Ovary (tissue), 9 donors: ENCODE measurements around the gene CDK11A. TPM values are rescaled to one million over a fixed set of nuclear protein-coding genes. Genes with fewer than 3 reads are reported as not detected.
A peak's percentile ranks its signal among the peaks of the same experiment; 100 is the strongest.
"Not testable (repeated sequence)": the region's sequence is repeated elsewhere in the genome, so short reads cannot be mapped to it uniquely, and the experiment has no call there.

ENCODE experiments used
- DNase-seq, 5 donors: peaks; one replicate each; pipeline ENCODE4 v3.0.0-alpha.2; 2019 to 2020
- H3K27ac ChIP-seq, 2 donors: fragments of 200-600 bp; one replicate each; pipeline versions ENCODE4 v1.5.1 to v1.8.0; 2019 to 2022
- H3K27me3 ChIP-seq: fragments of 200-600 bp; one replicate; pipeline ENCODE4 v1.8.0; 2022
- H3K36me3 ChIP-seq: fragments of 200-600 bp; sonication (generic); one replicate; pipeline ENCODE4 v1.5.1; 2019
- H3K4me1 ChIP-seq: one replicate; pipeline ENCODE4 v1.8.1; 2013; ENCODE audit warnings: mild to moderate bottlenecking, moderate library complexity; ENCODE audit not compliant: insufficient read depth
- H3K4me3 ChIP-seq: fragments of 200-600 bp; sonication (generic); one replicate; pipeline ENCODE4 v1.5.1; 2017
- H3K9me3 ChIP-seq, 2 donors: fragments of 200-600 bp in 1 of 2; sonication (generic) in 1 of 2; one replicate each; pipeline versions ENCODE4 v1.5.1 to v1.8.1; 2013 to 2019; ENCODE audit warnings: mild to moderate bottlenecking in 1 of 2, moderate library complexity in 1 of 2
- EP300 ChIP-seq: sonication (generic); formaldehyde crosslinking; IDR thresholded peaks from one replicate; pipeline ENCODE4 v1.6.1; 2017; ENCODE audit warnings: antibody characterized with exemption
- POLR2A ChIP-seq: fragments of 450-650 bp; IDR thresholded peaks from one replicate; pipeline ENCODE4 v1.6.1; 2017; ENCODE audit warnings: antibody characterized with exemption, mild to moderate bottlenecking, moderate library complexity
- WGBS, 3 donors: extraction: QIAGEN DNeasy Blood & Tissue Kit in 1 of 3; methylation state at CpG; one replicate each; pipeline versions ENCODE4 v1.1.5 to v1.1.7; 2013 to 2017; 5-methylcytosine and 5-hydroxymethylcytosine counted together
- intact Hi-C, 4 donors: fragments of 100-400 bp; cut with DNase I; formaldehyde crosslinking; loops; one replicate each; pipeline versions ENCODE4 v1.11.0 to v1.15.1; 2022 to 2023
- polyA plus RNA-seq, 2 donors: library from polyadenylated mRNA; stranded (reverse); fragments of 200-250 nt in 1 of 2; fragments of 350-450 nt in 1 of 2; fragmentation: Illumina TruSeq in 1 of 2; extraction: RNeasy Lipid Tissue Mini Kit (QIAGEN cat#74804) in 1 of 2; gene quantifications; one replicate each; pipeline ENCODE4 v1.2.3, GENCODE V29; 2013 to 2014
- total RNA-seq, 7 donors: library from RNA; depleted of rRNA in 2 of 7; stranded (reverse); fragments of >200 nt in 2 of 7; fragmentation: NEBNext Ultra II Directional in 3 of 7; extraction: Animal tissue kit (Norgen Biotek cat#: 25700) in 3 of 7; gene quantifications; one replicate each; pipeline versions ENCODE4 v1.1.0 to v1.2.4, GENCODE V29; 2016 to 2023
- TF ChIP-seq, protein P1 (sequence below), 3 donors: fragments of 450-650 bp in 2 of 3; fragments of 200-600 bp in 1 of 3; IDR thresholded peaks; one replicate each; pipeline versions ENCODE4 v1.5.1 to v1.8.0; 2016 to 2022; ENCODE audit warnings: antibody characterized with exemption in 3 of 3, mild to moderate bottlenecking in 1 of 3
- donor health status: DM: no; HTN: no; CAD: no; lungs with moderate emphysema.
- donor health status: DM: no; HTN: no; CAD: no.
- donor health status: Bipolar disorder and iron deficiency.
- donor health status: DM: yes; HTN: yes; CAD: no.
- donor health status: DM: no; HTN: no; CAD: no.
- donor health status: DM: yes; HTN: yes; CAD: no.

Gene CDK11A
- total and polyA plus RNA-seq, 9 donors, result 16.7 to 51.3 (median 28.6) TPM

DNA sequence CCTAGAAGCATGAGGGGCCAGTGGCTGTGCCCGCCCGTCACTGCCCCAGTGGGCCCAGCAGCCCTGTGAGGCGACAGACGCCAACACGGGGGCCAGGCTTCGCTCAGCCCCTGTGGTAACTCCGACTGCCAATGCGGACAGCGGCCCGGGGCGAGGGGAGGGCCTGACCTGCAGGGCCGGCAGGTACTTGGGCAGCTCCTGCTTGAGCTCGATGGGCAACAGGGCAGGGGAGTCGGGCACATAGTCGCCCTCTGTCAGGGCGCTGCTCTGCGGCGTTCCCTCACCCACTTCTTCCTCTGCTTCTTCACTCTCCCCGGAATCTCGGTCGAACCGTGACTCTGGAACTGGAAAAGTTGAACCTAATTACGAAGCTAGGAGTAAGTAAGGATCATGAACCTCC lies 16.9 kb downstream of the CDK11A start:
- H3K4me3 ChIP-seq, intact Hi-C loops, H3K27me3 ChIP-seq, H3K4me1 ChIP-seq, H3K9me3 ChIP-seq, H3K36me3 ChIP-seq, H3K27ac ChIP-seq: not testable (repeated sequence)
- DNase-seq, result peak in 1 of 5 donors; percentile 8
- WGBS, 3 donors, result 92% methylated on average over 10 of the region's 23 CpGs; no CpG with 5 or more reads in 2 of the 3 donors

- H3K27ac ChIP-seq, H3K36me3 ChIP-seq, H3K27me3 ChIP-seq, H3K4me1 ChIP-seq, intact Hi-C loops, H3K4me3 ChIP-seq, DNase-seq, H3K9me3 ChIP-seq: not testable (repeated sequence)
- WGBS, 3 donors, result 40 to 93% (median 87%) methylated on average over 1 to 6 of the region's 10 CpGs
These were observed 18.5 kb downstream of the CDK11A start for GRCh38 chr1:1705623-1706022.

- 84 to 88% (median 87%) methylated on average over 26 to 27 of the region's 27 CpGs for WGBS, 3 donors
- H3K27me3 ChIP-seq, intact Hi-C loops, H3K36me3 ChIP-seq, H3K27ac ChIP-seq, H3K4me3 ChIP-seq, H3K9me3 ChIP-seq, H3K4me1 ChIP-seq: not testable (repeated sequence)
- peak in 2 of 5 donors; percentile 18 to 22 for DNase-seq
These were observed 19.7 kb downstream of the CDK11A start for GRCh38 chr1:1704284-1704957.

DNA sequence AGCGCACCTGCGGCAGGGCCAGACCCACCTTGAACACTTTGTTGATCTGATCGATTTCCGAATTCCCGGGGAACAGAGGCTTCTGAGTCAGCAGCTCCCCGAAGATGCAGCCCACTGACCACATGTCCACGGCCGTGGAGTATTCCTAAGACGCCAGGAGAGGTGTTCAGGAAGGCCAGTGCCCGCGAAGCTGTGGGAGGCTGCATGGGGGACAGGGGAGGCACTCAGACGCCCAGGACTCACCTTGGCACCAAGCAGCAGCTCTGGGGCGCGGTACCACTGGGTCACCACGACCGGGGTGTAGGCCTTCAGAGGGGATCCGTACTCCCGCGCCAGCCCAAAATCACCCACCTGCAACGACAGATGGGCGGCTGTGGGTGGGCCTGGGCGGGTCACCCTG lies 20.4 kb downstream of the CDK11A start:
- H3K27me3 ChIP-seq, result no peaks in the 10 kb centered on the region
- H3K4me1 ChIP-seq, result no peaks in the 10 kb centered on the region
- no peak overlapping the region for H3K4me3 ChIP-seq
- no peak overlapping the region for H3K27ac ChIP-seq
- H3K9me3 ChIP-seq, result no peaks in the 10 kb centered on the region
- TF ChIP-seq, protein P1, sequence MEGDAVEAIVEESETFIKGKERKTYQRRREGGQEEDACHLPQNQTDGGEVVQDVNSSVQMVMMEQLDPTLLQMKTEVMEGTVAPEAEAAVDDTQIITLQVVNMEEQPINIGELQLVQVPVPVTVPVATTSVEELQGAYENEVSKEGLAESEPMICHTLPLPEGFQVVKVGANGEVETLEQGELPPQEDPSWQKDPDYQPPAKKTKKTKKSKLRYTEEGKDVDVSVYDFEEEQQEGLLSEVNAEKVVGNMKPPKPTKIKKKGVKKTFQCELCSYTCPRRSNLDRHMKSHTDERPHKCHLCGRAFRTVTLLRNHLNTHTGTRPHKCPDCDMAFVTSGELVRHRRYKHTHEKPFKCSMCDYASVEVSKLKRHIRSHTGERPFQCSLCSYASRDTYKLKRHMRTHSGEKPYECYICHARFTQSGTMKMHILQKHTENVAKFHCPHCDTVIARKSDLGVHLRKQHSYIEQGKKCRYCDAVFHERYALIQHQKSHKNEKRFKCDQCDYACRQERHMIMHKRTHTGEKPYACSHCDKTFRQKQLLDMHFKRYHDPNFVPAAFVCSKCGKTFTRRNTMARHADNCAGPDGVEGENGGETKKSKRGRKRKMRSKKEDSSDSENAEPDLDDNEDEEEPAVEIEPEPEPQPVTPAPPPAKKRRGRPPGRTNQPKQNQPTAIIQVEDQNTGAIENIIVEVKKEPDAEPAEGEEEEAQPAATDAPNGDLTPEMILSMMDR (IDR thresholded peaks at IDR 0.05), result no peak
- TF ChIP-seq EP300 (no peak), POLR2A (no peak)
- H3K36me3 ChIP-seq, result no peaks in the 10 kb centered on the region
- WGBS, 3 donors, result 87 to 95% (median 91%) methylated on average over 14 to 22 of the region's 22 CpGs
- intact Hi-C loops, result no loop called here
- peak in 2 of 5 donors; percentile 19 to 25 for DNase-seq

- H3K36me3 ChIP-seq, H3K27me3 ChIP-seq, intact Hi-C loops, H3K4me1 ChIP-seq, H3K27ac ChIP-seq, H3K9me3 ChIP-seq, H3K4me3 ChIP-seq: not testable (repeated sequence)
- DNase-seq, result peak in 2 of 5 donors; percentile 4 to 5
- WGBS, 3 donors, result 69 to 77% (median 73%) methylated on average over 6 to 15 of the region's 18 CpGs
These were observed 21.7 kb downstream of the CDK11A start for GRCh38 chr1:1702506-1702905.

DNA sequence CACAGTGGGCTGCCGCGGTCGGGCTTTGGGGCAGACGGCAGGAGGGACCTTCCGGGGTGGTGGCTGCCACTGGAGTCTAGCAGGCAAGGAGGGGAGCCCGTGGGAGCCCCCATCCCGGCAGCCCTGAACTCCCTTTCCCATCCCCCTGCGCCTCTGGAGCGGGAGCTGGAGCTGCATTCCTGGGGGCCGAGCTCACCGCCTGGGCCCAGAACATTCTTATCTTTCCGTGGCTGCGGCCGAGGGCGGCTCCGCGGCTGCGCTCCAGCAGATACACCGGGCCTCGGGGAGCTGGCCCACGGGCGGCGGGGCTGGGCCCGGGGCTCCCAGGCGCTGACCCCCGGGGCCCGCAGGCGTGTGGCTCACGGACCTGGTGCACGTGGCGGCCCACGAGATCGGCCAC lies 23.6 kb downstream of the CDK11A start:
- intact Hi-C loops, H3K9me3 ChIP-seq, H3K4me1 ChIP-seq, H3K4me3 ChIP-seq, H3K36me3 ChIP-seq, H3K27me3 ChIP-seq, H3K27ac ChIP-seq, DNase-seq: not testable (repeated sequence)
- WGBS, 3 donors, result no CpG with 5 or more reads among the region's 33 CpGs

GRCh38 chr1:1700067-1700466 lies 24.1 kb downstream of the CDK11A start:
- intact Hi-C loops, DNase-seq, H3K4me3 ChIP-seq, H3K9me3 ChIP-seq, H3K27me3 ChIP-seq, H3K27ac ChIP-seq, H3K36me3 ChIP-seq, H3K4me1 ChIP-seq: not testable (repeated sequence)
- WGBS, 3 donors, result no CpG with 5 or more reads among the region's 45 CpGs

- H3K36me3 ChIP-seq, H3K9me3 ChIP-seq, H3K4me3 ChIP-seq, H3K27ac ChIP-seq, H3K4me1 ChIP-seq, intact Hi-C loops, H3K27me3 ChIP-seq: not testable (repeated sequence)
- peak in 2 of 5 donors; percentile 7 to 27 for DNase-seq
- 90 to 95% (median 94%) methylated on average over 2 to 14 of the region's 19 CpGs for WGBS, 3 donors
These were observed 25.1 kb downstream of the CDK11A start for GRCh38 chr1:1699061-1699460.

DNA sequence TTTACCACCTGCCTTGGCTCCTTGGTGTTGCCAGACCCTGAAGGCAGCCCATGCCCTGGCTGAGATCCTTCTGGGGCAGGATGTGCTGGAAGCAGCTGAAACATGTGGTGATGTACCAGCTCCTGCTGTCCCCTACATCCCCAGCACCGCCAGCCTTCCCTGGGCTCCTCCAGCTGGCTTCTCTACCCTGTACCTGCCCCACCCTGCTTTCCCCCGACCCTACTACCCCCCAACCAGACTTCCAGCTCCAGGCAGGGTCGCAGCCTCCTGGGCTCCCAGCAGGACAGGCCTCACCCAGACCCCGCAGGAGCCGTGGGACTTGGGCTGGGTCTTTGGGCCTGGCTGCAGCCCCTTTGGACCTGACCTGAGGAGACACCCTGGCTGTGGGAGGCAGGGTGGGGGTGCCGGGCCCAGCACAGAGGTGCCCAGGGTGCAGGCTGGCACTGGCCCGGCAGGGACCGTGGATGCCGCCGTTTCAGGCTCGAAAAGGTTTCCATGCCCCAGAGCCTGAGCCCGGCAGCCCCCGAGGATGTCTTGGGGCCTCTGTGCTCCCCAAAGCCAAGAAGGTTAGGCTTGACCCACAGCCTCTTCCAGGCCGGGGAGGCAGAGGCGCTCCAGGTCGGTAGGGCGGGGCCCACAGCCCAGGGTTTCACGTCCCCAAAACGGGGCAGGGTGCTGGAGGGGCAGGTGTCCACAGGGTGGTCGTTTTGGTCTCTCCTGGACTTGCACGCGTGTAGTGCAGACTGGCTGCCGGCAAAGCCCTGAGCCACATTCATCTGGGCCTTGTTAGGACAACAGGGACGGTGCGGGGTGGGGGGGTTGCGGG lies 26.6 kb downstream of the CDK11A start:
- DNase-seq, result peak in 2 of 5 donors; percentile 19 to 33
- H3K36me3 ChIP-seq, H3K4me1 ChIP-seq, H3K9me3 ChIP-seq, H3K27me3 ChIP-seq, intact Hi-C loops, H3K4me3 ChIP-seq, H3K27ac ChIP-seq: not testable (repeated sequence)
- WGBS, 3 donors, result 71 to 85% (median 80%) methylated on average over 21 to 22 of the region's 26 CpGs

DNA sequence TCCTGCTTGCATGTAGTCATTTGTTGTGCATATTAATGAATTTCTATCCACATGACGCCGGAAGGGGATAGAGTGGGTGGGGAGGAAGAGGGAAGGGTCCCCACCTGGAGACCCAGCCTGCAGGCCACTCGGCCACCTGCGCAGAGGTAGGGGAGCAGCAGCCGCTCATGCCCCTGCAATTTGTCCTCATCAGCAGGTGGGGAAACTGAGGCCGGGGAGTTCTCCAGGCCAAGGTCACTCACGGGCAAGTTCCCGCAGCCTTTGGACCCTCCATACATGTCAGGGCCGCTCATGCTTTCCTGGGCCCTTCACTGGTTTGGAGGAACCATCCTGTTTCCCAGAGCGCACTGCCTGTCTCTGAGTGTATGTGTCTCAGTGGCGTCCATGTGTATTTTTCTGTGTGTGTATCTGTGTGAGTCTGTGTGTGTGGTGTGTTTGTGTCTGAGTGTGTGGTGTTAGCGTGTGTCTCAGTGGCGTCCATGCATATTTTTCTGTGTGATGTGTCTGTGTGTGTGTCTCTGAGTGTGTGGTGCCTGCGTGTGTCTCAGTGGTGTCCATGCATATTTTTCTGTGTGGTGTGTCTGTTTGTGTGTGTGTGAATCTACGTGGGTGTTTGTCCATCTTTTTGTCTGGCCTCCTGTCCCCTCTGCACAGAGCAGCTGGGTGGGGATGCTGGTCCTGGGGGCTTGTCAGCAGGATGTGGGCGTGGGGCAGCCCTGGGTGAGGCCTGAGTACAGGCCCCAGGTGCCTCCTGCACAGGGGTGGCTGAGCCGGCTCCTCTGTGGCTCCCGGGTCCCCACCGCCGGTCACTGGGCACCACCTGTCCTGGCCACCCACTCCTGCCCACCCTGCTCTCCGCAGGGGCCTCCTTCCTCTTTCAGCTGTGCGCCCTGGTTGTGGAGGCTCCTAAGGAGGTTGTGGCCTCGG lies 27.5 kb downstream of the CDK11A start:
- H3K27me3 ChIP-seq, H3K27ac ChIP-seq, H3K4me3 ChIP-seq, H3K4me1 ChIP-seq, H3K36me3 ChIP-seq, intact Hi-C loops, H3K9me3 ChIP-seq: not testable (repeated sequence)
- WGBS, 3 donors, result 92 to 93% (median 92%) methylated on average over 16 to 19 of the region's 23 CpGs
- peak in 2 of 5 donors; percentile 17 to 31 for DNase-seq
